NCI-H2227 (cell line): Measurements from ENCODE around the gene RAB40B.

Experiments used
- DNase-seq: peaks from one replicate; lab custom pipeline; 2025; ENCODE audit not compliant: unreplicated experiment; lab: John Stamatoyannopoulos, UW

RAB40B gene

GRCh38 chr17:82619641-82620040 lies 78.9 kb downstream of the RAB40B start:
- no peak for DNase-seq

DNA sequence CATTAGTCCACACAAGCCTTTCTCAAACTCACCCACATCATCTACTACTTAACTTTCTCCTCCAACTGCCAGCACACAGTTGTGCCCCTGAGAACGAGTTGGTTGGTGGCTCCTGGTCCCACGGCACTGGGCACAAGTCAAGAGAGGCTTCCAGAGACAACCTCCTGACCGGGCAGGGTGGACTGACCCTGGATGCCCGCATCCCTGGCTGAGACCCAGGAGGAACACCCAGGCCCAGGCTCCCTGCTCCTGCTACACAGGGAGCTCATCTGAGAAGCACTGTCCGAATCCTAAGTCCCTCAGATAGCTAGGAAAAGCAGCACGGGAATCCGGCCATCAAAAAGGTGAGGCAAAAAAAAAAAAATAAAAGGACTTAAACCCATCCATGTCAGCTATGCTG lies 79.3 kb downstream of the RAB40B start:
- DNase-seq = no peak

DNA sequence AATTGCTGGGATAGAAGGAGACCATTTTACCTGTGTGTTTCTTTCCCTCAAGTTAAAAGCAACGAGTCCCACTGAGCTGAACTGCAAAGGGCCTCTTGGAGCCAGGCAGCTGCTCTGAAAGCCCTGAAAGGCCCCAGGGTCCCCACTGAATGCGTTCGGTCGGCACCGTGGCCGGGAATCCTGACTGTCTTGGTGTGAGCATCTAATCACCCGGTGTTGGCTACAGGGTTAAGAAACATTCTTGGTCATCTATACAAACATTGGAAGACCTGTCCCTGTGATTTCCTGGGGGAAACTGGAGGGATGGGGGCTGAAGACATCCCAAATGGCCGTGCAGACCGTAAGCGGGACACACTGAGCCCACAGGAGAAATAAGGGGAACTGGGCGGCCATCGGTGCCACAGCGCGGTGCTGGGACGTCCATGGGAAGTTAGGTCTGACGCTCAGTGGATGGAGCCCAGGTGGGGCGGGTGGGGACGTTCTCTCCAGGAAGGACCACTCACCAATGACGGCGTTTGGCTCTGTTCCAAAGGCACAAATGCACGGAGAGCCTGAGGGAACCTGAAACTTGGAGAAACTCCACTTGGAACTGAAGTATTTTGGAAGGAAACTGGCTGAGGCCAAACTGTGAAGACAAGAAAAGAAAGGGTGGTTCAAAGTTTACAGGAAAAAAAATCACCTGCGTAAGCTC lies 82.3 kb downstream of the RAB40B start:
- DNase-seq = no peak

DNA sequence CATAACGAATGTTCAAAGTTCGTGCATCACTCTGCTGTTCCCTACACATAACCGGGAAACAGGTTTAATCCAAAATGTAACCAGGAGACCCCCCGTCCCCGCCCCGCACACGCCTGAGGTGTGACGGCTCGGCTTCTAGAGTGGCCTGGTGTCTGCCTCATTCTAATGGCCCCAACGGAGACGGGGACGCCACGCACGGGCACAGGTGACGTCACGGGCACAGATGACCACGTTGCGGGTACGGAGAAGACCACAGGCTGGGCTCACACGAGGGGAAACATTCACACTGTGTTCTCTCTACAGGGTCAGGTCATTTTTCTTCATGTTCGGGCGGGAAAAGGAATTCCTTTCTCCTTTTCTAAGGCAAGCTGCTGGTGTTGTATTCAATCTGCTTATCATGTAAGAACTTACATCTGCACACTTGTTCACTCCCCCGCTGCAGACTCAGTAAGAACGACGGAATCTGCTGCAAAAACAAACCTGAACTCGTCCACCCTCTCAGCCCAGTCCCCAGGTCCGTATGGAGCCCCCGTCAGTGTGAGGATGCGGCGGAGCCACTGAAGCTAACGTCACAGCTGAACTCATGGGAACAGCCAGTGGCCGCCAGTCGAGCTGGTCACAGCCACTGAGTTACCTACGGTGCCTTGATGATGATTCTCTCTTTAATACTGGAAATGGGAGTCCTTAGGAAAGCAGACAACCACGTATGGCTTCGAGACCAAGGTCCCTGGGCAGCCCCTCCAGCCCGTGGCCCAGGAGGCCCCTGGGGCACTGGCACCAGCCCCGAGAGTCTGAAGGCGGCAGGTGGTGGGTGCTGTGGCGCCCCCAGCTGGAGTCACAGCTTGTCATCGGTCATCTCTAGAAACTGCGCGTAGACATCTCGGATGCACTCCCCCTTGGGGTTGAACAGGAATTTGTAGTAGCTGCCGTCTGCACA lies 83.1 kb downstream of the RAB40B start:
- no peak for DNase-seq

DNA sequence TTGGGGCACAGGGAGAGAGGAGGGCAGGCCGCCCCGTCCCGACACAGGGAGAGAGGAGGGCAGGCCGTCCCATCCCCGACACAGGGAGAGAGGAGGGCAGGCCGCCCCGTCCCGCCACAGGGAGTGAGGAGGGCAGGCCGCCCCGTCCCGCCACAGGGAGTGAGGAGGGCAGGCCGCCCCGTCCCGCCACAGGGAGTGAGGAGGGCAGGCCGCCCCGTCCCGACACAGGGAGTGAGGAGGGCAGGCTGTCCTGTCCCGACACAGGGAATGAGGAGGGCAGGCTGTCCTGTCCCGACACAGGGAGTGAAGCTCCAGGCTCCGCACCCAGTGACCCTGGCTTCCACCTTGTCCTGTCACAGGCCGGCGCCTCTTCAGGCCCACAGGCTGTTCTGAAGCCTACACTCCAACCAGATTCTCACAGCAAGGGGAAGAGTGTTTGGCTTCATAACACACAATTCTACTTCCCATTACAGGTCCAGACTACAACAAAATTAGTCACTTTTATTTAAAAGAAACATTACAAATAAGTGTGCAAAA lies 84.3 kb downstream of the RAB40B start:
- DNase-seq = no peak

GRCh38 chr17:82613283-82614094 lies 85.0 kb downstream of the RAB40B start:
- no peak for DNase-seq

- peak; percentile 90 for DNase-seq
Measured at GRCh38 chr17:82611140-82612058, 87.1 kb downstream of the RAB40B start.

GRCh38 chr17:82609655-82610054 lies 88.8 kb downstream of the RAB40B start:
- no peak for DNase-seq

GRCh38 chr17:82608816-82609215 lies 89.7 kb downstream of the RAB40B start:
- DNase-seq = no peak

GRCh38 chr17:82605939-82606600 lies 92.4 kb downstream of the RAB40B start:
- DNase-seq = no peak
